ENCODE data around the gene PIP5K1A. TPM values are rescaled to one million over a fixed set of nuclear protein-coding genes. Genes with fewer than 3 reads are reported as not detected.

The PIP5K1A gene
- total and polyA plus RNA-seq, 2 experiments from 2014 or later = 21.6 to 91.3 TPM

- Histone ChIP-seq H3K9me3 (ENCODE audit: low read depth) (no peaks in the 10 kb centered on the region), H3K27me3 (no peaks in the 10 kb centered on the region), H3K27ac (peak overlapping the region; percentile 68), H3K4me1 (ENCODE audit: low read depth) (peaks cover 14% of the 10 kb centered on the region), H3K36me3 (peaks cover 12% of the 10 kb centered on the region), H3K4me3 (peak overlapping the region; percentile 75)
- no peak for TF ChIP-seq CTCF (IDR thresholded peaks at IDR 0.05; ENCODE audit: low read depth, low read length)
- no peak for DNase-seq (ENCODE audit: low read depth in 1 of 2, low spot score in 1 of 2)
Observed at GRCh38 chr1:151167116-151167515, 31.2 kb upstream of the PIP5K1A start.

- H3K36me3 ChIP-seq = peaks cover 14% of the 10 kb centered on the region
- no peak for DNase-seq (ENCODE audit: low read depth in 1 of 2, low spot score in 1 of 2)
- no peaks in the 10 kb centered on the region for H3K9me3 ChIP-seq (ENCODE audit: low read depth)
- no peak overlapping the region for H3K27ac ChIP-seq
- peaks cover 6% of the 10 kb centered on the region for H3K4me1 ChIP-seq (ENCODE audit: low read depth)
- TF ChIP-seq CTCF (IDR thresholded peaks at IDR 0.05; ENCODE audit: low read depth, low read length) = no peak
- no peak overlapping the region for H3K4me3 ChIP-seq
- no peaks in the 10 kb centered on the region for H3K27me3 ChIP-seq
Observed at GRCh38 chr1:151171190-151171589, 27.2 kb upstream of the PIP5K1A start.

GRCh38 chr1:151175041-151175741 lies 23.2 kb upstream of the PIP5K1A start:
- Histone ChIP-seq H3K9me3 (ENCODE audit: low read depth) (no peaks in the 10 kb centered on the region), H3K4me3 (no peak overlapping the region), H3K36me3 (peaks cover 26% of the 10 kb centered on the region), H3K27ac (no peak overlapping the region), H3K4me1 (ENCODE audit: low read depth) (no peaks in the 10 kb centered on the region), H3K27me3 (no peaks in the 10 kb centered on the region)
- peak in 1 of 2 donors; percentile 23 for DNase-seq (ENCODE audit: low read depth in 1 of 2, low spot score in 1 of 2)
- no peak for TF ChIP-seq CTCF (IDR thresholded peaks at IDR 0.05; ENCODE audit: low read depth, low read length)

- no peaks in the 10 kb centered on the region for H3K27me3 ChIP-seq
- no peak within 1 kb of the TSS for H3K27ac ChIP-seq
- H3K36me3 ChIP-seq = peaks cover 26% of the 10 kb centered on the region
- no peaks in the 10 kb centered on the region for H3K9me3 ChIP-seq (ENCODE audit: low read depth)
- no peak within 1 kb of the TSS for H3K4me3 ChIP-seq
- TF ChIP-seq CTCF (IDR thresholded peaks at IDR 0.05; ENCODE audit: low read depth, low read length) = peak; percentile 60
- no peak for DNase-seq (ENCODE audit: low read depth in 1 of 2, low spot score in 1 of 2)
- H3K4me1 ChIP-seq (ENCODE audit: low read depth) = no peaks in the 10 kb centered on the region
Observed at GRCh38 chr1:151175863-151176262, 22.5 kb upstream of the PIP5K1A start, which contains the start of gene TMOD4. Gene TMOD4, minus strand, starts transcription at chr1:151175981. Its CDS starts 1,106 bp downstream, at chr1:151174875.

- Histone ChIP-seq H3K4me3 (no peak overlapping the region), H3K27me3 (no peaks in the 10 kb centered on the region), H3K36me3 (peaks cover 28% of the 10 kb centered on the region), H3K9me3 (ENCODE audit: low read depth) (no peaks in the 10 kb centered on the region), H3K27ac (no peak overlapping the region), H3K4me1 (ENCODE audit: low read depth) (no peaks in the 10 kb centered on the region)
- no peak for DNase-seq (ENCODE audit: low read depth in 1 of 2, low spot score in 1 of 2)
- no peak for TF ChIP-seq CTCF (IDR thresholded peaks at IDR 0.05; ENCODE audit: low read depth, low read length)
Observed at GRCh38 chr1:151176514-151177045, 21.8 kb upstream of the PIP5K1A start.
